ENCODE measurements around the gene RASSF1. TPM values are rescaled to one million over a fixed set of nuclear protein-coding genes. Genes with fewer than 3 reads are reported as not detected.

The RASSF1 gene
- total RNA-seq, 1 donor from 2014 or later, result 34.9 TPM

DNA sequence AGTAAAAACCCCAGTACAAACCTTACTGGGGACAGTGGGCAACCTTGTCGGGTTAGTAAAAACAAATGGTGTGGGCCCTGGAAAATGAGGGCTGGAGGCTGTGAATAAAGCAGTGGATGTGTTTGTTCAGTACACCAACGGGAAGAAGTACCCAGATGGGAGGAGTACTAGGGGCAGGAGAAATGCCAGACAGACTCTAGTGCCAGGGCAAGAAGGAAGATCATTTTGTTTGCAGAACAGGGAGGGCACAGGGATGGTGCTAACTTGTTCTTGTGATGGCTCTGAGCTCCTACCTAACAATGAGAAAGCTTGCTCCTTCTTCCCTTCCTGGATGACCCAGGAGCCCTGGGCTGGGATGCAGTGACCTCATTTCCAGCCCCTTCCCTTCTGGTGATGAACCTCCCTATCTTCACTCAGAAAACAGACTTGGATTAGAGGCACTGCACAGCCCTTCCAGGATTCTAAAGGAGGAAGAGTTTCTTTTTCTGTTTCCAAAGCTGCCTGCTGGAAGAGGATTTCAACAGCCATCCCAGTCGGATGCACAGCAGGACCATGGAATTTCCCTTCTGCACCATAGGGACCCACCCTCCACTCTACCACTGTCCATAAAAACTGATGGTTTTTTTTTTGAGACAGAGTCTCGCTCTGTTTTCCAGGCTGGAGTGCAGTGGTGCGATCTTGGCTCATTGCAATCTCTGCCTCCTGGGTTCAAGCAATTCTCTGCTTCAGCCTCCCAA, 6.1 kb downstream of the RASSF1 start:
- TF ChIP-seq, protein P1, sequence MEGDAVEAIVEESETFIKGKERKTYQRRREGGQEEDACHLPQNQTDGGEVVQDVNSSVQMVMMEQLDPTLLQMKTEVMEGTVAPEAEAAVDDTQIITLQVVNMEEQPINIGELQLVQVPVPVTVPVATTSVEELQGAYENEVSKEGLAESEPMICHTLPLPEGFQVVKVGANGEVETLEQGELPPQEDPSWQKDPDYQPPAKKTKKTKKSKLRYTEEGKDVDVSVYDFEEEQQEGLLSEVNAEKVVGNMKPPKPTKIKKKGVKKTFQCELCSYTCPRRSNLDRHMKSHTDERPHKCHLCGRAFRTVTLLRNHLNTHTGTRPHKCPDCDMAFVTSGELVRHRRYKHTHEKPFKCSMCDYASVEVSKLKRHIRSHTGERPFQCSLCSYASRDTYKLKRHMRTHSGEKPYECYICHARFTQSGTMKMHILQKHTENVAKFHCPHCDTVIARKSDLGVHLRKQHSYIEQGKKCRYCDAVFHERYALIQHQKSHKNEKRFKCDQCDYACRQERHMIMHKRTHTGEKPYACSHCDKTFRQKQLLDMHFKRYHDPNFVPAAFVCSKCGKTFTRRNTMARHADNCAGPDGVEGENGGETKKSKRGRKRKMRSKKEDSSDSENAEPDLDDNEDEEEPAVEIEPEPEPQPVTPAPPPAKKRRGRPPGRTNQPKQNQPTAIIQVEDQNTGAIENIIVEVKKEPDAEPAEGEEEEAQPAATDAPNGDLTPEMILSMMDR (IDR thresholded peaks at IDR 0.05), result no peak
- peak overlapping the region; percentile 99 for H3K27ac ChIP-seq
- no peak for DNase-seq (ENCODE audit: low spot score in 2 of 2)
- H3K9me3 ChIP-seq, result no peaks in the 10 kb centered on the region
- H3K4me1 ChIP-seq, result peaks cover 17 to 51% of the 10 kb centered on the region in 2 donors
- no peaks in the 10 kb centered on the region for H3K27me3 ChIP-seq
- intact Hi-C loops (cut with DNase I), result no loop called here
- H3K4me3 ChIP-seq, result peak overlapping the region; percentile 0 to 96
- peaks cover 26 to 30% of the 10 kb centered on the region in 2 donors for H3K36me3 ChIP-seq

DNA sequence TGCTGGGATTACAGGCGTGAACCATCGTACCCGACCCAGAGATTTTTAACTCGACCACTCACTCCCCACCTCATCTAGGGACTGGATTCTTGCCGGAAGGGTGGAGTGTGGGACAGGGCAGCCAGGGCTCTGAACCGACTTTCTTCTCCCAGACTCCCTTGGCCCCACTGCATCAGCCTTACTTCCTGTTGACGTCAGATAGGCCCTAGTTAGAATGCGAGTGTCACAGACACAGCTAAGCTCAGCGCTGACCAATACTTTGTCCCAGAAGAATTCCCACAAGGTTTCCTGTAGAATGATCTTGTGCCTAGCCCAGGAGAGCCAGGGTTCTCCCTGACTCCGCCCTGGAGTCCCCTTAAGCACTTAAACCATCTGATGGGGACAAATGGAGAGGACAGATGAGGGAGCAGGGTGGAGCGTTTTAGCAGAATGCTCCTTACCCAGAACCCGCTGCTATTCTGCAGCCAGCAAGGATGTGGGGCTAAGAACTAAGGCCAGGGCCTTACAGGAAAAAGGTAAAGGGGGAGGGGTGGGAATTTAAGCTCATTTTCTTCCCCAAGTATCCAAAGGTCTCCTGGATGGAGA, 6.8 kb downstream of the RASSF1 start:
- peaks cover 15 to 45% of the 10 kb centered on the region in 2 donors for H3K4me1 ChIP-seq
- TF ChIP-seq, protein P1 (IDR thresholded peaks at IDR 0.05), result no peak
- intact Hi-C loops (cut with DNase I), result no loop called here
- no peaks in the 10 kb centered on the region for H3K27me3 ChIP-seq
- DNase-seq (ENCODE audit: low spot score in 2 of 2), result peak in 1 of 2 donors; percentile 85
- peaks cover 28 to 33% of the 10 kb centered on the region in 2 donors for H3K36me3 ChIP-seq
- peak overlapping the region in 1 of 2 donors; percentile 15 for H3K4me3 ChIP-seq
- H3K27ac ChIP-seq, result peak overlapping the region; percentile 99
- no peaks in the 10 kb centered on the region for H3K9me3 ChIP-seq

DNA sequence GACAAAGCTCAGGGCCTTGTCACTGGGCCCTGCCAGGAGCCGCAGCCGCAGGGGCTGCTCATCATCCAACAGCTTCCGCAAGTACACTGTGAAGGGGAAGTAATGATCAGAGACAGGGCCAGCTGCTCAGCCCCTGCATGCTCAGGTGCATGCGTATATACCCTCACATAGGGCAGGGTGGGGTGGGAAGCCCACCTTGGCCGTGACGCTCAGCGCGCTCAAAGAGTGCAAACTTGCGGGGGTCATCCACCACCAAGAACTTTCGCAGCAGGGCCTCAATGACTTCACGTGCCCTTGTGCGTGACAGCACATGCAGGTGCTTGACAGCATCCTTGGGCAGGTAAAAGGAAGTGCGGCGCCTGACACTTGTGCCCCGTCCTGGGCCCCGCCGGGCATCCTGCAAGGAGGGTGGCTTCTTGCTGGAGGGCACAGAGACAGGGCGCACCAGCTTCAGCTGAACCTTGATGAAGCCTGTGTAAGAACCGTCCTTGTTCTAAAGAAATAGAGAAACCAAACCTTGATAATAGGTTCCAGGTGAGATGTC, 9.2 kb downstream of the RASSF1 start:
- TF ChIP-seq, protein P1 (IDR thresholded peaks at IDR 0.05), result no peak
- intact Hi-C loops (cut with DNase I), result no loop called here
- no peak overlapping the region for H3K27ac ChIP-seq
- H3K9me3 ChIP-seq, result no peaks in the 10 kb centered on the region
- DNase-seq (ENCODE audit: low spot score in 2 of 2), result no peak
- H3K36me3 ChIP-seq, result peaks cover 28 to 33% of the 10 kb centered on the region in 2 donors
- no peak overlapping the region for H3K4me3 ChIP-seq
- peaks cover 16 to 48% of the 10 kb centered on the region in 2 donors for H3K4me1 ChIP-seq
- no peaks in the 10 kb centered on the region for H3K27me3 ChIP-seq

DNA sequence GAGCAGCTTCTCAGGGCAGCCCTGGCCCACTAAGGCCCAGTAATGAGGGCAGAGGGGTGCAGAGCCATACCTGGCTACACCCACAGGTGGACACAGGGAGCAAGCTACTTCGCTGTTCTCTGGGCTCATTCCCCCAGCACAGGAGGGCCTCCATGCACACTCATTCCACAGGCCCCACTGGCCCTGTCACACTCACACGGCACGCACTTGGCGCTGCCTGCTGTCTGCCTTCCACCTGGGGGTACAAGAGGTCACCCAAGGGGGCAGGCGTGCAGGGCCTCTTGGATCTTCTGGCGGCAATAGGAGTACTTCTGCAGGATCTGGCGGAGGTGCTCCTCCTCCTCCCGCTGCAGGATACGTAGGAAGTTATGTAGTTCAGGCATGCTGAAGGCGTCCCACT, 10.3 kb downstream of the RASSF1 start:
- H3K9me3 ChIP-seq, result no peaks in the 10 kb centered on the region
- TF ChIP-seq, protein P1 (IDR thresholded peaks at IDR 0.05), result no peak
- peaks cover 28 to 43% of the 10 kb centered on the region in 2 donors for H3K36me3 ChIP-seq
- H3K4me1 ChIP-seq, result peaks cover 14 to 37% of the 10 kb centered on the region in 2 donors
- no peak for DNase-seq (ENCODE audit: low spot score in 2 of 2)
- H3K27ac ChIP-seq, result no peak overlapping the region
- no peaks in the 10 kb centered on the region for H3K27me3 ChIP-seq
- H3K4me3 ChIP-seq, result no peak overlapping the region
- intact Hi-C loops (cut with DNase I), result no loop called here

DNA sequence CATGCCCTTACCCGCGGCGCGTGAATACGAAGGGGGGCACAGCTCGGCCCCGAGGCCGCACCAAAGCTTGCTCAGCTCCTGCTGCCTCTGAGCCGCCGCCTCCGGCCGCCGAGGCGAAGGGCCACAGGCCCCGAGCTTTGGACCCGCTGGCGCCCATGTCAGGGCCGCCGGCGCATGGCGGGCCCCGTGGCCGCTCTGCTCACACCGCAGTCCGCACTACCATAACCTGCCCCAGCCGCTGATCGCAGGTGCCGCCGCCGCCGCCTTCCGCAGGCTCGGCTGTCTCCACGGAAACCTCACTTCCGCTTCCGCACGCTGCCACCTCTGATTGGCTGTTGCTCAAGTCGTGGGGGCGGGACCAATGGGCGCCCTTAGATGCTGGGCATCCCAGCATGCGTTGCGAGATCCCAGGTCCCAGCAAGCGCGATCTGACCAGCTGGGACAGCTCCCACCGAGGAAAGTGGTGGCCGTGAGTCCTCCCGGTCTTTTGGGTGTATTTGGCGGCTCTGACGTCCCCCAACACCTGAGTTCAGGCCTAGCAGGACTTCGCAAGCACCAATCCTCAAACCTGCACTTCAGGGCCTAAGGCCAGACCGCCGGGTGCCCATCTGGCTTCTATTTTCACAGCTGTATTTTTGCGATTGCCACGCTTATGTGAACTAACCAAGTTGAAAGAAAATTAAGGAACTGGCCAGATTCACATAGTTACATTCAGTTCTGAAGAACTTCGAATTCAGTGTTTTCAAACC, 12.5 kb downstream of the RASSF1 start, which contains the start of gene TUSC2:
Gene TUSC2 (minus strand): TSS at position 281 of the 749 bp plus-strand sequence. CDS start 124 bp downstream, at position 157.
- Histone ChIP-seq H3K4me3 (peak within 1 kb of the TSS; percentile 81 to 95), H3K9me3 (no peaks in the 10 kb centered on the region), H3K36me3 (peaks cover 28 to 48% of the 10 kb centered on the region in 2 donors), H3K27me3 (no peaks in the 10 kb centered on the region), H3K4me1 (peaks cover 5 to 16% of the 10 kb centered on the region in 2 donors), H3K27ac (peak within 1 kb of the TSS; percentile 84 to 89)
- TF ChIP-seq, protein P1 (IDR thresholded peaks at IDR 0.05), result no peak
- intact Hi-C loops (cut with DNase I), result loop anchor here (2.0 kb wide), 1 partner anchor 67 kb away; no protein-coding TSS in a partner anchor
- DNase-seq (ENCODE audit: low spot score in 2 of 2), result peak; percentile 90 to 99

All from ascending aorta (tissue), 2 donors.